Stimulated activated CD4-positive, alpha-beta T cell treated with anti-CD3 and anti-CD28 coated beads, TNF-alpha, amount 100 ng/mL, for 48 hours (primary cell): Measurements from ENCODE around the gene MSANTD7.
"Not testable (repeated sequence)": the region's sequence is repeated elsewhere in the genome, so short reads cannot be mapped to it uniquely, and the experiment has no call there.

ENCODE experiments used
- DNase-seq, 3 donors: peaks; one replicate each; pipeline ENCODE4 v3.0.0-alpha.2; 2020; ENCODE audit warnings: low read depth in 3 of 3

Gene MSANTD7, protein sequence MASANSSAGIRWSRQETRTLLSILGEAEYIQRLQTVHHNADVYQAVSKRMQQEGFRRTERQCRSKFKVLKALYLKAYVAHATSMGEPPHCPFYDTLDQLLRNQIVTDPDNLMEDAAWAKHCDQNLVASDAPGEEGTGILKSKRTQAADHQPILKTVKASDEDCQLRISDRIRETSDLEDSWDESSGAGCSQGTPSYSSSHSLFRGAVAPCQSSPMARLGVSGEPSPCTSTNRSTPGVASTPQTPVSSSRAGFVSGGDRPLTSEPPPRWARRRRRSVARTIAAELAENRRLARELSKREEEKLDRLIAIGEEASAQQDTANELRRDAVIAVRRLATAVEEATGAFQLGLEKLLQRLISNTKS

GRCh38 chr10:14837757-14838581 is at the start of gene MSANTD7, which contains the start of the genes CDNF and HSPA14:
TSS of gene MSANTD7 (plus strand) at chr10:14838306. CDS start at chr10:14842285, 3,979 bp downstream.
TSS of gene CDNF (minus strand) at chr10:14838037. CDS start at chr10:14837946, 91 bp downstream.
TSS of gene HSPA14 (plus strand) at chr10:14838306. CDS start at chr10:14838403, 97 bp downstream.
- peak; percentile 96 to 100 (median 99) for DNase-seq

DNA sequence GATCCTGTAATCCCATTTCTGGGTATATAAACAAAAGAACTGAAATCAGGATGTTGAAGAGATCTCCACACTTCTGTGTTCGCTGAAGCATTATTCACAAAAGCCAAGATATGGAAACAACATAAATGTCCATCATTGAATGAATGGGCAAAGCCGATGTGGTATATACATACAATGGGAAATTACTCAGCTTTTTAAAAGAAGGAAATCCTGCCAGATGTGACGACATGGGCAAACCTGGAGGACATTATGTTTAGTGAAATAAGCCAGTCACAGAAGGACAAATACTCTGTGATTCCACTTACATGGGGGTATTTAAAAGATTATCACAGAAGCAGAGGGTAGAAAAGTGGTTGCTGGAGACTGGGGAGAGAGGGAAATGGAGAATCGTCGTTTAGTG is 39.5 kb upstream of the MSANTD7 start:
- DNase-seq, result no peak

GRCh38 chr10:14800397-14800796 is 37.7 kb upstream of the MSANTD7 start:
- DNase-seq, result no peak

DNA sequence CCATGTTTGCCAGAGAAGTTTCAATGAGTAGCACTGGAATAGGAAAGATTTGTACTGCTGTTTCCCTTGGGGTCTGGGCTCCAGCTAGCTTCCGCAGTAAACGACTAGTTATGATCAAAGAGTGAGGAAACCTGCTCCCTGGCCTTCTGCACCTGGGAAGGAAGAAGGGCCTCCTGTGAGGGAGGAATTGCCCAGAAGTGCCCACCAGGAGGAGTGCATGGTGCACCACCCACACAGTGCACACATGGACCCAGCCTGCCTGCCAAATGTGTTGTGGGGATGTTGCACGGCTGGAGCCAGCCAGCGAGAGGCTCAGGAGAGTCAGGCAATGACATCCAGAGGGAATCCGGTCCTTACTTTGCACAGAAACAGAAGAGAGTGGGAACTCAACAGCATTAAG is 36.4 kb upstream of the MSANTD7 start:
- DNase-seq, result no peak

- DNase-seq, result no peak
These were observed 34.3 kb upstream of the MSANTD7 start for GRCh38 chr10:14803827-14804226.

DNA sequence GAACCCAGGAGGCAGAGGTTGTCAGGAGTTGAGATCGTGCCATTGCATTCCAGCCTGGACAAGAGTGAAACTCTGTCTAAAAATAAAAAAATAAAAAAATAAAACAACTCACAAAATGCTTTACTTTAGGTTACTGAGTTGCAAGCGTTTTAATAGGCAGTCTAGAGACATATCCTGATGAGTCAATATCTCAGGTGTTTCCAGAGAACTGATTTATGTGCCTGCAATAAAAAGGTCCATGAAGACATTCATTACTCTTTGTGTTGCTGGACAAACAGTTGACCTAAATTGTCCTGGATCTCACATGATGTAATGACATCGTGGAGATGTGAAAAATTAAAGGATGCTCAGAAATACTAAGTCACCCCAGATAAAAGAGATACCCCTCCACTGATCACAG is 31.8 kb upstream of the MSANTD7 start:
- DNase-seq, result no peak

- DNase-seq, result no peak
These were observed 26.8 kb upstream of the MSANTD7 start for GRCh38 chr10:14810969-14811953.

GRCh38 chr10:14812271-14812670 is 25.8 kb upstream of the MSANTD7 start:
- DNase-seq, result no peak

GRCh38 chr10:14815681-14816080 is 22.4 kb upstream of the MSANTD7 start:
- DNase-seq, result no peak

- not testable (repeated sequence) for DNase-seq
These were observed 21.4 kb upstream of the MSANTD7 start for GRCh38 chr10:14816717-14817116.

DNA sequence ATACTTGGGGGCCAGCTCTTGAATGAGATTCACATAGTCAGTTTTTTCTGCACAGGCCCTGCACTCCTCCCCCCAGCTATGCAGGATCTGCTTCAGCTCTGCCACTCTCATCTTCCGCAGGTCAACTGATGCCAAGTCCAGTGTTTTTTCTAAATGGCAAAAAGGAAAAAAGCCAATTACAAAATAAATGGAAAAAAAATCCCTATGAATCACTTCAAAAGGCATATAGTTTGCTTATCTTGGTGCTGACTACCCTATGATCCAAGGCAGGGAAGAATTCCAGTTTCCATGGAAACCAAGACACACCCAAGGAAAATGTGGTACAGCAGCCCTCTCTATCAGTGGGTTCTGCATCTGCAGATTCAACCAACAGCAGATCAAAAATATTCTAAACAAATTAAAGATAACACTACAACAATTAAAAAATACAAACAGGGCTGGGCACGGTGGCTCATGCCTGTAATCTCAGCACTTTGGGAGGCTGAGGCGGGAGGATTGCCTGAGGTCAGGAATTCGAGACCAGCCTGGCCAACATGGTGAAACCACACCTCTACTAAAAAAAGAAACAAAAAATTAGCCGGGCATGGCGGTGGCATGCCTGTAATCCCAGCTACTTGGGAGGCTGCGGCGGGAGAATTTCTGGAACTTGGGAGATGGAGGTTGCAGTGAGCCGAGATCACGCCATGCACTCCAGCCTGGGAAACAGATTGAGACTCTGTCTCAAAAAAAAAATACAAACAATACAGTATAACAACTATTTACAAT is 17.9 kb upstream of the MSANTD7 start:
- DNase-seq, result no peak

GRCh38 chr10:14820775-14821154 is 17.3 kb upstream of the MSANTD7 start:
- no peak for DNase-seq

DNA sequence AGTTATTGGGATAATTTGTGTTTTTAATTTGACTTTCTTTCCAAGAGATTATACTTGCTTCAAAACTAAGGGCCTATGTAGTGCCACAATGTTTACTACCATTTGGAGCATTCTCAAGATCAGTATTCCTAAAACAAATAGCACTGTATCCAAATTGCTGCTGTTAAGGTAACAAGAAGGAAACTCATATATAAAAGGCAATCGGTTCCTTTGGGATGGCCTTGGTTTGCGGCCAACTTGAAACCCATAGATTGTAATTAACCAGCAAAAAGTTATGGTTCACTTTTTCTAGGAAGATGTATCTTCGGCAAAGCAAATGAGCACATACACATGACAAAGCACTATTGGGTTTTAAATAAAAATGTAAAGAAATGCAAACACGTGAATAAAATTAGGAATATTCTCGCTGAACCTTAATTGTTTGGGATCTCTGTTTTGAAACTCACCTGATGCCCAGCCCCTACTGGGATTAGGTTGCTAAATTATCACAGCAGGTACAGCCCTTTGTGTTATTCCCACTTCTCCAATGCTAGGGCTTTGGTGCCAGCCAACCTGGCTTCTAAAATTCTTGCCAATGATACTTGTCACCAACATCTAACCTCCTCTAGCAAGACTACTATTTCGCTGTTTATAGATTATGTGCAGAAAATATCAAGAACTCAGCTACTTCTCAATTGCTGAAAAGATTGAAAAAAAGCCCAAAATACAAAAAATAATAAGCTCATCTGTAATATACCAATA is 16.3 kb upstream of the MSANTD7 start:
- no peak for DNase-seq

DNA sequence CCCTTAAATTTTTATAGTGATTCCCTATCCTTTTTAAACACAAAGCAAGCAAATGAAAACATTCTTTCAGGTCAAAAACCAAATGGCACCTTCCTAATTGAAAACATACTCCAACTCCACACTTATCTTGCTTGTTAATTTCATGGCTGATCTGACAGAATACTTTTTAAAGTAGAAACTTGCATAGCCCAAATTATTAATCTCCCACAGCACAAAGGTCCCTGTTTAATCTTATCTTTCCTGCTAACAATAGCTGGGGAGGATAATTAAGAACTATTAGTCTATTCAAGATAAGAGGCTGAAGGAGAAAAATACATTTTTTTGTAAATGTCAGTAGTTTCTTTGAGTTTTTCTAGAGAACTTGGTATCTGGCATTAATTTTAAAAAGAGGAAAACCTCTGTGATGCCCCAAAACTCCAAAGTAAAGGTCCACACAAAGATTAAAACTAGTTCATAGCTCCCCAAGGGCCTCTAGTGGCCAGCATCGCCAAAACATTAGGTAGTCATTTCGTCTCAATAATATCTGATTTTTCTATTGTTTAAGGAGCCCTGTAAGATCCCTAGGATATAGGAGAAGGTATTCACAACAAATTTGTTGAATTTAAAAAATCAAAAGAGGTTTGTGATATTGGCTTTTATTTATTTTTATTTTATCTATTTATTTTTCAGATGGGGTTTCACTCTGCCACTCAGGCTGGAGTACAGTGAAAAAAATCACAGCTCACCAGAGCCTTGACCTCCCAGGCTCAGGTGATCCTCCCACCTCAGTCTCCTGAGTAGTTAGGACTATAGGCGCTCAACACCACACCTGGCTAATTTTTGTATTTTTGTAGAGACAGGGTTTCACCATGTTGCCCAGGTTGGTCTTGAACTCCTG is 15.0 kb upstream of the MSANTD7 start:
- DNase-seq, result peak in 1 of 3 donors; percentile 24

GRCh38 chr10:14823966-14824365 is 14.1 kb upstream of the MSANTD7 start:
- DNase-seq, result no peak

- no peak for DNase-seq
These were observed 11.9 kb upstream of the MSANTD7 start for GRCh38 chr10:14826076-14826829.

DNA sequence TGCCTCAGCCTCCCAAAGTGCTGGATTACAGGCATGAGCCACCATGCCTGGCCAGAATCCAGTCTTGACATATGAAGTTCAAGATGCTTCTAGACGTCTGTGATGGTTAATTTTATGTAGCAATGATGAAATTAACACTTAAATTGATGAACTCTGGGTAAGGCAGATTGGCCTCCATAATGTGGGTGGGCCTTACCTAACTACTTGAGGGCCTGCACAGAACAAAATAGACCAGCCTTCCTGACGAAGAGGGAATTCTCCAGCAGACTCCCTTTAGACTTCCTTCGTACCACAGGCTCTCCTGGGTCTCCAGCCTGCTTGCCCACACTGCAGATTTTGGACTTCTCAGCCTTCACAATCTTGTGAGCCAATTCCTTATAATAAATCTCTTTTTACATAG is 5.0 kb upstream of the MSANTD7 start:
- no peak for DNase-seq

GRCh38 chr10:14836208-14836607 is 1.9 kb upstream of the MSANTD7 start:
- no peak for DNase-seq
